ENCODE measurements around the gene CLEC2D.

- TF ChIP-seq CTCF (conservative IDR thresholded peaks at IDR 0.05) (no peak), EZH2 (IDR thresholded peaks at IDR 0.05; ENCODE audit: low read depth) (no peak)
Observed at GRCh38 chr12:9699269-9699897, 29.9 kb downstream of the CLEC2D start.

Data from PC-9 (cell line).